NCI-H524 (cell line): Measurements from ENCODE around the gene CIZ1.
A peak's percentile ranks its signal among the peaks of the same experiment; 100 is the strongest.
"Not testable (repeated sequence)": the region's sequence is repeated elsewhere in the genome, so short reads cannot be mapped to it uniquely, and the experiment has no call there.

ENCODE experiments used
- DNase-seq, 2 experiments: peaks; one replicate each; lab custom pipeline; 2025; lab: John Stamatoyannopoulos, UW

Gene CIZ1, protein sequence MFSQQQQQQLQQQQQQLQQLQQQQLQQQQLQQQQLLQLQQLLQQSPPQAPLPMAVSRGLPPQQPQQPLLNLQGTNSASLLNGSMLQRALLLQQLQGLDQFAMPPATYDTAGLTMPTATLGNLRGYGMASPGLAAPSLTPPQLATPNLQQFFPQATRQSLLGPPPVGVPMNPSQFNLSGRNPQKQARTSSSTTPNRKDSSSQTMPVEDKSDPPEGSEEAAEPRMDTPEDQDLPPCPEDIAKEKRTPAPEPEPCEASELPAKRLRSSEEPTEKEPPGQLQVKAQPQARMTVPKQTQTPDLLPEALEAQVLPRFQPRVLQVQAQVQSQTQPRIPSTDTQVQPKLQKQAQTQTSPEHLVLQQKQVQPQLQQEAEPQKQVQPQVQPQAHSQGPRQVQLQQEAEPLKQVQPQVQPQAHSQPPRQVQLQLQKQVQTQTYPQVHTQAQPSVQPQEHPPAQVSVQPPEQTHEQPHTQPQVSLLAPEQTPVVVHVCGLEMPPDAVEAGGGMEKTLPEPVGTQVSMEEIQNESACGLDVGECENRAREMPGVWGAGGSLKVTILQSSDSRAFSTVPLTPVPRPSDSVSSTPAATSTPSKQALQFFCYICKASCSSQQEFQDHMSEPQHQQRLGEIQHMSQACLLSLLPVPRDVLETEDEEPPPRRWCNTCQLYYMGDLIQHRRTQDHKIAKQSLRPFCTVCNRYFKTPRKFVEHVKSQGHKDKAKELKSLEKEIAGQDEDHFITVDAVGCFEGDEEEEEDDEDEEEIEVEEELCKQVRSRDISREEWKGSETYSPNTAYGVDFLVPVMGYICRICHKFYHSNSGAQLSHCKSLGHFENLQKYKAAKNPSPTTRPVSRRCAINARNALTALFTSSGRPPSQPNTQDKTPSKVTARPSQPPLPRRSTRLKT

DNA sequence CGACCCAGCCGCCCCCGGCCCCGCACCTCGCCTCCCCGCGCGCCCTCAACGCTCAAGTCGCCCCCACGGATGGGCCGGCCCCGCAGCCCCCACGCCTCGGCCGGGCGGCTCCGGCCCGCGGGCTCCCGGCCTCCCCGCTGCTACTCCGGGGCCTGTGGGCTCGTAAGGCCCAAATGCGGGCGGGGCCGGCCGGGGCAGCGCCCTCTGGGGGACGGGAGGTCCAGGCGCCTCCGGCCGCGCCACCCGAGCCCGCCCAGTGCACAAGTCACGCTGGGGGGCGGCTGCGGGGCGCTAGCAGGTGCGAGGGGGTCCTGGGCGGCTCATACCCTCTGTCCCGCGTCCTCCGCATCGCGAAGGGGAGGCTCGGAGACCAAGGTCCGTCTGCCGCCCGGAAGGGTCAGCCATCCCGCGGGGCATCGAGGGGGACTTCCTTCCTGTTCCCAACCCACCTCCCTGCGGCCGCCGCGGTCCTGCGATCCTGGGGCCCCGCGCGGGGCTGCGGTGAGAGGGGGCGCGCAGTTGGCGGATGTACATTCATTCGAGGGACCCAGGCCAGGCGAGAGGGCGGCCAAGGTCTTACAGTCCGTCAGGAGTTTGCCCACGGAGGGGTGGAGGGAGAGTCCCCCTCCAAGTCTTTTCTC, at the start of gene CIZ1:
Gene CIZ1 (minus strand): TSS at position 167 of the 641 bp plus-strand sequence. CDS start 715 bp downstream, outside the sequence.
- peak; percentile 75 to 83 for DNase-seq

DNA sequence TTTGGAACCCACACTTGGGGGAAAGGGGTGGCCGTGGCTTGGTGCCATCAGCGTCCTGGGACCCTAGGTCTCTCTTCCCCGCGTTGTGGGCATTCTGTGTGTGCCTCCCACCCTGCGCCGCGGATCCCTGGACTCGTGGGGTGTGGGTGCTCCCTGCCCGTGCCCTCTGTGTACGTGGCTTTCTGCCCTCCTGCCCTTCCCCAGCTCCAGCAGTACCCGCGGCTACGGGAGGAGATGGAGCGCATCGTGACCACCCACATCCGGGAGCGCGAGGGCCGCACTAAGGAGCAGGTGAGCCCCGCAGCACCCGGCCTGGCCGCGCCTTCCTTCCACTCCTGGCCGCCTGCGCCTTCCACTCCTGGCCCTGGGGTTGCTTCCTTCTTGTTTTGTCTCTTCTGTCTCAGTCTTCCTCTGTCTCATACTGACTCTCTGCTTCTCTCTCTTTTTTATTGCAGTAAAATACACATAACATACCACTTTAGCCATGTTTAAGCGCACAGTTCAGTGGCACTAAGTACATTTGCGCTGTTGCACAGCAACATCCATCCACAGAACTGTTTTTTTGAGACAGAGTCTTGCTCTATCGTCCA, 42.5 kb upstream of the CIZ1 start:
- DNase-seq: no peak

DNA sequence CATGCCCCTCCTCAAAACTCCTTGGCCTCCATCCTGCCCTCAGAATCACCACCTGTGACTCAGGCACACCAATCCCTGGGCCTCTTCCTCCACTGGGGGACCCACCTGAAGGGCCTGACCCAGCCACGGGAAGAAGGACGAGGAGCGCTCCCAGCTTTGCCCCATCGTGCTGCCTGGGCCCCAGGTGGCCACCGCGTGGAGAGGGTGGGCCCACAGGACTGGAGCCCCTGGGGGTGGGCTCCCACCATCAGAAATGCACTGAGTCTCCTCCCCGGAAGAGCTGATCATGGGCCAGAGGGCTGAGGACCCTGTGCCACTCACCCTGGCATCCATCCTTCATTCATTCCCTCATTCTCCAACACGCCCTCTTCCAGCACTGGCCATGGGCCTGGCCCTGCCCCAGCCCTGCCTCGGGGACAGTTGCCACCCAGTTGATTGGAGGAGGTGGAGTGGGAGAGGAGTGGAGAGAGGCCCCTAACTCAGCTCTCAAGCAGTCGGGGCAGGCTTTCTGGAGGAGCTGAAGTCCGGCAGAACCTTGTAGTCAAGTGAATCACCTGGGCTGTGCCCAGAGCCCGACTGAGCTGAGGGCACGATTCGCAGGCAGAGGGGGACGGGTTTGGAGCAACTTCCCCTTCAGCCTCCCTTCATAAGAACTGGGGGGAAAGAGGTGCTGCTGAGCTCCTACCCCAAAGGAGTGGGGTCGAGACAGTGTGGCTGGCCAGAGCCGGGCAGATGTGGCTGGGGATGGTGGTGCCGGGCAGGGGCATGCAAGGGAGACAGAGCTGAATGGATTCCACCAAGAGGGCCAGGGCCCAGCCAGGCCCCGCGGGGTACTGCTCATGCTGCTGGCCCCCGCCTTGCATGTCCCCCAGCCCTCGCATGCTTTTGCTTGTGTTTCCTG, 41.4 kb upstream of the CIZ1 start:
- DNase-seq: no peak

DNA sequence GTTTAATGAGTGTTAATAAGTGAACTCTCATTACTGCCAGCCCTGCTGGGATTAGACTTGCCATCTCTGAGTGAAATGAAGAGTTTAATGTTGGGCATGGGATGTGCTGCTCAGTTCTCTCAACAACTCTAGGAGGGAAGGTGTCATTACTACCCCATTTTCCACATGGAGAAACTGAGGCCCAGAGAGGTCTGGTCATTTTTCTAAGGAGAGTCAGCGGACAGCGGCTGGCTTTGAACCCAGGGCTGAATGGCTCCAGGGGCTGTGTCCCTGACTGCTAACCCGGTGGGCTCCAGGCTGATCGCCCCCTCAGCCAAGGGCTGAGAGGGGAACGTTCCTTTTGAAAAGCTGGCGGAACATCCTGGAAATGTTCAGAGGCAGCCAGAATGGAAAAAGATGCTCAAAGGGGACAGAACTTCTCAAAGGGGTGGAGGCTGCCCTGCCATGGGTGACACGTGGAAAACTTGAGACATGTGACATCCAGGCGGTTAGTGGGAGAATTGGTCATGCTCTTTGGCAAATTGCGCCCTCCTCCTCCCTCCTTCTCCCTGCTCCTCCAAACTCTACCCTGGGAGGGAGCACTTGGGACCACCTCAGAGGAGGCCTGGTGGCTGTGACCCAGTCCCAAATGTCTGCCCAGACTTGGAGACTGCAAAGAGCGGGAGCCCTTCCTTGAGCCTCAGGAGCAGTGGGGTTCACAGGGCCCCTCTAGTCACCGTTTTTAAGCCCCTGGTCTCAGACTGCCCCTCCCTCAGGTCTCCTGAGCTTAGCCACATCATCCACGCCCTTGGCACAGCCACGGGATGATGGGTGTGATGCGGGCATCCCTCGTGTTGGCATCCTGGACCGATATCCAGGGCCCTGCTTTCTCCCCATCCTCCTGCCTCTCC, 40.5 kb upstream of the CIZ1 start:
- DNase-seq: no peak

DNA sequence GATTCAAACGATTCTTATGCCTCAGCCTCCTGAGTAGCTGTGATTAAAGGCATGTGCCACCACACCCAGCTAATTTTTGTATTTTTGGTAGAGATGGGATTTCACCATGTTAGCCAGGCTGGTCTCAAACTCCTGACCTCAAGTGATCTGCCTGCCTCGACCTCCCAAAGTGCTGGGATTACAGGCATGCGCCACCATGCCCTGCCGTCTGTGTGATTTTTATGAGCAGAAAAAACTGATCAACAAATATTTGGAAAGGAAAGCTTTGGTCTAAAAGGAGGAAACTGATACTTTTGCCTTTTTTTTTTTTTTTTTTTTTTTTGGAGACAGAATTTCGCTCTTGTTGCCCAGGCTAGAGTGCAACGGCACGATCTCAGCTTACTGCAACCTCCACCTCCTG, 39.5 kb upstream of the CIZ1 start:
- DNase-seq: not testable (repeated sequence)

DNA sequence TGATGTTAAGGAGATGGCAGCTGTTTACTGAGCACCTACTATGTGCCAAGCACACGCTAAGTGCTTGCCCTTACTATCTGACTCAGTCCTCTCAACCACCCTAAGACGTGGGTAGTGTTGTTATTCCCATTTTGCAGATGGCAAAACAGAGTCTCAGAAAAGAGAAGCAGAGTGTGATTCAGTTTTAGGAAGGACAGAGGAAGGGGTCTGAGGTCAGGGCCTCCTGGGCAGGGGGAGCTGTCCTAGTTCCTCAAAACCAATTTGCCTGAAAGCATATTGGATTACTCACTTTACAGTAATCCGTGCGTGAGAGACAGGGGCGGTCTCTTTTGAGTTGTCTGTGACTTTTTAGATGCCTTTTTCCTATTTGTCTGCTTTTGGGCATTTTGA, 35.0 kb upstream of the CIZ1 start:
- no peak for DNase-seq

DNA sequence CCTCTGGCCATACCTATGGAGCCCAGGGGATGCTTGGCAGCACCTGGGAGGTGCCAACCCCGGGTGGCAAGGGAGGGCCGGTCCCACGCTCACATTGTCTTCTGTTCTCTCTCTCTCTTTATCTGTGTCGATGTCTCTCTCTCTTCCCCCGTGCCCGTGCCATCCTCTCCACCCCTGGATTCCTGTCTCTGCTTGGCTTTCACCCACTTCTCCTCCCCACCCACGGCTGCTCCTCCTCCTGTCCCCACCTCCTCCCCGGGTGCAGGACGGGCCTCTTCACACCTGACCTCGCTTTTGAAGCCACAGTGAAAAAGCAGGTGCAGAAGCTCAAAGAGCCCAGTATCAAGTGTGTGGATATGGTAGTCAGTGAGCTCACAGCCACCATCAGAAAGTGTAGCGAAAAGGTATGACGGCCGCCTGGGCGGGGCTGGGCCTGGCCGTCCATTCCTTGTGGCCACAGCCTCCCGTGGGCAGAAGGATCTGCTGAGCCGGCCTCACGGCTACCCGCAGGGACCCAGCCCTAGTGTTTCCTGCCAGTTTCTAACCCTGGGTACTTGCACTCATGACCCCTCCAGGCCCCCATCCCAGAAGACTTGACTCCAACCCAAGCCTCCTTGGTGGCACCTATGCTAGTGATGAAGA, 34.5 kb upstream of the CIZ1 start:
- no peak for DNase-seq

DNA sequence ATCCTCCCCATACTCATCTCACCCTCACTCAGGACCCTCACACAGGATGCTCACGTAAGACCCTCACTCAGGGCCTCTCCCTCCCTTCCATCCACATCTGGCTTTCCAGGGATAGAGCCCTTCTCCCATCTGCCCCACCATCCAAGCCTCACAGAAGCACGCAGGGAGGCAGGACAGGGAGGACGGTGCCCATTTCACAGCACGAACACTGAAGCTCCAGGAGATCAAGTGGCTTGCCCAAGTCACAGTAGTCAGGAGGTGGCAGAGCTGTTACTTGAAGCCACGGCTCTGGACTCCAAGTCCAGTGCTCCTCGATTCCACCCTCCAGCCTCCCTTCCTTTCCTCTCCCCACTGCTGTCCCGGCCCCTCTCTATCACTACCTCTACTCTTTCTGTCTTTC, 33.5 kb upstream of the CIZ1 start:
- DNase-seq: no peak

DNA sequence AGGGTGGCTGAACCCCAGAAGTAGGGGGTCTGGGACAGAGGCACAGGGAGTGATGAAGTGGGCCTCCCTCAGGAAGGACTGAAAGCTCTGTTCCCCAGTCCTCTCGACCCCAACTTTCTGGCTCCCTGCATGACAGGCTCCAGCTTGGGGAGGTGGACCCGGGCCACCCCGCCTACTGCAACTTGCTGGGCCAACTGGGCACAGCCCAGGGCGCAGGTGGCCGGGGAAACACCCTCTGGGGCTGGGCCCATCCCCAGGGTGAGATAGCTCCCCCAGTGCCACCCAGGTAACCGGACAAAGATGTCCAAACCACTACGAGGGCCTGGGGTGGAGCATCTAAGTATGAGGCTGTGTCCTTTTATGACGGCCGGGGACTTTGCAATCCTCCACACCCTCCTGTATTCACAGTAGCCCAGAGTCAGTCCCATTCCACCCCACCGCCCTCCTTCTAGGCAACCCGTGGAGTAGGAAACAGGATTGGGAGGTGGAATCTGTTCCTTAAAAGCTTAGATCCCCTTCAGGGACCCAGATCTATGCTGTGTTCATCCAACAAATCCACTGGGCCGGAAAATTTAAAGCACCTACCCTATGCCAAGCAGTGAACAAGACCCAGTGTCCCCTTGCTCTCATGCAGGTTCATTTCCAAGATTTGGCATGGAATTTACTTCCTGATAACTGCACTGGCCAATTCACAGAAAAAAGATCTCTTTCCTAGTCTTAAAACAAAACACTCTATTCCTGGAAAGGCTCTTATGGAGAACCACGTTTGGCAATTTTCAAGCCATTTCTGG, 31.7 kb upstream of the CIZ1 start:
- no peak for DNase-seq

DNA sequence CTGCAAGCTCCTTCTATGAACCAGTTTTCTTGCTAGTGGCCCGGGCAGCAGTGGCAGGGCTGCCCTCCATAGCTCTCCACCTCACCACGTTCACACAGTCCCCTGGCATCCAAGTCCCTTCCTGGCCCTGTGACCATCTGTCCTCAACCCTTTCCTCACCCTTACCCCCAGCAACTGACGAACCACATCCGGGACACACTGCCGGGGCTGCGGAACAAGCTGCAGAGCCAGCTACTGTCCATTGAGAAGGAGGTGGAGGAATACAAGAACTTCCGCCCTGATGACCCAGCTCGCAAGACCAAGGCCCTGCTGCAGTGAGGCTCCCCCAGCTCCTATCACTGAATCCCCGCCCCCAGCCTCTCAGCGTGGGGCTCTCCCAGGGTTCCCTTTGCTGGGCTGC, 30.7 kb upstream of the CIZ1 start:
- DNase-seq: no peak

DNA sequence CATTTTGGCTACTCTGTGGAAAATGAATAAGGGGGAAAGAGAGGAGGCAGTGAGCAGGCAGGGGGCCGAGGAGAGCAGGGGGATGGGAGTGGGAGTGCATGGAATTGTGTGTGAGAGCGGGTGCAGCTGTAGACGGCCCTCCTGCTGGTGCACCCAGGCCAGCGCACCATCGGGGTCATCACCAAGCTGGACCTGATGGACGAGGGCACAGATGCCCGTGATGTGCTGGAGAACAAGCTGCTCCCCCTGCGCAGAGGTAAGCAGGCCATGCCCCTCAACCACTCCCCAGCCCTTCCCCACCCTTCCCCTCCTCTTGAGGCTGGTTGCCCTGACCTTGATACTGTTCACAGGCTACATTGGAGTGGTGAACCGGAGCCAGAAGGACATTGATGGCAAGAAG, 28.5 kb upstream of the CIZ1 start:
- DNase-seq: no peak

DNA sequence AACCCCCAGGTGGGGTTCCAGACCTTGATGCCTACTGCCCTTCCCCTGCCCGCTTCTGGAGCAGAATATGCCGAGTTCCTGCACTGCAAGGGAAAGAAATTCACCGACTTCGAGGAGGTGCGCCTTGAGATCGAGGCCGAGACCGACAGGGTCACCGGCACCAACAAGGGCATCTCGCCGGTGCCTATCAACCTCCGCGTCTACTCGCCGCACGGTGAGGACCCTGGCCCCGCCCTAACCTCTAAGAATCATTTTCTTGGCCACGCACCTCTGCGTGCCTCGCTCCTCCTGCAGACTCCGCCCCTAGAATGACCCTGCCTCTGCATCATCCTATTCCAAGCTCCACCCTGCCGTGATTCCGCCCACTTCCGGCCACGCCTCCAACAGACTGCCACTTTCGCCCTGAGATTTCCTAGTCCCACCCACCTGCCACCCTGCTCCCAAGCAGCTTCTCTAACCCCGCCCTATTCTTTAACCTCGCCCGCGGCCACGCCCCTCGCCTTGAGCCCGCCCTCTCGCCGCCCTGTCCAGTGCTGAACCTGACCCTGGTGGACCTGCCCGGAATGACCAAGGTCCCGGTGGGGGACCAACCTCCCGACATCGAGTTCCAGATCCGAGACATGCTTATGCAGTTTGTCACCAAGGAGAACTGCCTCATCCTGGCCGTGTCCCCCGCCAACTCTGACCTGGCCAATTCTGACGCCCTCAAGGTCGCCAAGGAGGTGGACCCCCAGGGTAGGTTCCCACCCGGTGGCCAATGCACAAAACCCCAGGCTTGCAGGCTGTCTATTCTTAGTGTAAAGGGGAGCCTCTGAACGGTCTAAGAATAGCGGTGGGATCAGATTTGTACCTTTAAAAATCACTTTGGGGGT, 27.4 kb upstream of the CIZ1 start:
- DNase-seq: no peak

DNA sequence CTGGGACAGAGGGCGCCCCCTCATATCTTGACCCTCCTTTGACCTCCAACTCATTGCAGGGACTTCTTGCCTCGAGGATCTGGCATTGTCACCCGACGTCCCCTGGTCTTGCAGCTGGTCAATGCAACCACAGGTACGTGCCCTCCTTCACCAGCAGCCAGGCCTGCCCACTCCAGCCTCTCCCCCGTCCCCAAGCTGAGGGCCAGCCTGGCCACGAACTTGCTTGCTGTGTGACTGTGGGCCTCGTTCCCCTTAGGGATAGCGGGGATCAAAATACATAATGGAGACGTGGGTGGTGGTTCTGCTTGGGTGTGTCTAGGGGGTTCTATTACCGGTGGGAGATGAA, 26.8 kb upstream of the CIZ1 start:
- no peak for DNase-seq

DNA sequence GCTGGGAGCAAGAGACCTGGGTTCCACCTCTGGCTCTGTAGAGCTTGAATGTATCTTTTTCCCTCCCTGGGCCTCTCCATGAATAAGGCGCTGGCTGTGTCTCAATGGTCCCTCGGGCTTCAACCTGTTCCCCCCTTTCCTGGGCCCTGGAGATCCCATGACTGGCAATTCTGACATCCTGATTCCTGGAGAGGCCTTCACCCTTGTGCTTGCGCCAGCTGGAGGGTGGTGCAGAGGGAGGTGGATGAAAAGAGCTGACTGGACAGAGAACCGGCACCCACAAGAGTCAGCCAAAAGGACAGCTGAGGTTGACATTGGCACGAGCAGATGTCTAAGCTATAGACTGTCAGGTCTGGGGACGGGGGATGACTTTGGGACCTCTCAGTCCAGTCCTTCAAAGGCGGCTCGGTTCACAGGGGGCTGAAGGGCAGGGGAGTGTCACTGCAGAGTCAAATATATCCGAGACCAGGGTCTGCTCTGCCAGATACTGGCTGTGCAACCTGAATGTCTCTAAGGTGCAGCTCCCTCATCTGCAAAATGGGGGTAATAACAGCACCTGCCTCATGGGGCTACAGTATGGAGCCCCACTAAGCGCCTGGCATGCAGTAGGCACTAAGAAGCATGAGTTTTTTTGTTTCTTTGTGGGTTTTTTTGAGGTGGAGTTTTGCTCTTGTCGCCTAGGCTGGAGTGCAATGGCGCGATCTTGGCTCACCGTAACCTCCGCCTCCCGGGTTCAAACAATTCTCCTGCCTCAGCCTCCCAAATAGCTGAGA, 25.6 kb upstream of the CIZ1 start:
- no peak for DNase-seq

DNA sequence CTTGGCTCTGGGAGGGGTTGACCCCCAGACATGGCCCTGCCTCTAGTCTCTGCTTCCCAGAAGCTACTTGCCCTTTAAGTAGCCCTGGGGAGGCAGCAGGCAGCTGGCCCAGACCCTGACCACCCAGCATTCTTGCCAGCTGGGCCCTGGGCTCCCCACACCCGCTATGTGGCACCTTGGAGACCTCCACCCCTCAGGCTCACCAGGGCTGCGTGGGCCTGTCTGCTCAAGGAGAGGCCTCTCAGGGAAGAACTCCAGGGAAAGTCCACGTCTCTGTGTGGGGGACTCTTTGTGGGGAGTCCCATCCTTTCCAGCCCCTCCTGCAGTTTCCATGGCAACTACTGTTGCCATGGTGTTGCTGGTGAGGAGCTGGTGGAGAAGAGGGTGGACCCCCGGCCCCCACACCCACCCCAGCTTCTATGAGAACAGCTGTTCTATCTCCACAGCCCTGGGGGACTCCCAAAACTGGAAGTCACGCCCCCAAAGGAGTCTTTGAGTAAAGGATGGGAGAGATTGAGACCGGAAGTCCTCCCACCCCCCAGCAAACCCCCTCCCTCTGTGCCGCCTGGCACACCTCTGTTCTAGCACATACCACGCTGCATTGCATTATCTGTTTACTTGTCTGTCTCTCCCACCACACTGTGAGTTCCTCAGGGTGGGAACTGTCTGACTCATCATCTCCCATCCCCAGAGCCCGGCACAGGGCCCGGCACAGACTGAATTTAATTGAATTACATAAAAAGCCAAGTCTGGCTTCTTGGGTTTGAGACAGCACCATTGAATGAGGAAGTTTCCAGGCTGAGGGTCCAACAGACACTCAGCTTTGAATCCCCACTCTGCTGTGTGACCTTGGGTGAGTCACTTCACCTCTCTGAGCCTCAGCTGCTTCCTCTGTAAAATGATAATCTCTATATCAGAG, 24.4 kb upstream of the CIZ1 start:
- no peak for DNase-seq
